HT1080 (cell line): ENCODE data around the gene SLC35F5. TPM values are rescaled to one million over a fixed set of nuclear protein-coding genes. Genes with fewer than 3 reads are reported as not detected.
"Not testable (repeated sequence)": the region's sequence is repeated elsewhere in the genome, so short reads cannot be mapped to it uniquely, and the experiment has no call there.

Experiments
- DNase-seq: peaks from one replicate; pipeline ENCODE4 v3.0.0-alpha.2; 2015; ENCODE audit warnings: low read depth
- total RNA-seq: library from RNA; depleted of rRNA; stranded (reverse); fragments of >200 nt; shearing (Covaris generic); gene quantifications from 2 replicates; pipeline ENCODE4 v1.2.3, GENCODE V29; 2014

SLC35F5 gene
- total RNA-seq, 1 experiment from 2014 or later, result 54.3 TPM

DNA sequence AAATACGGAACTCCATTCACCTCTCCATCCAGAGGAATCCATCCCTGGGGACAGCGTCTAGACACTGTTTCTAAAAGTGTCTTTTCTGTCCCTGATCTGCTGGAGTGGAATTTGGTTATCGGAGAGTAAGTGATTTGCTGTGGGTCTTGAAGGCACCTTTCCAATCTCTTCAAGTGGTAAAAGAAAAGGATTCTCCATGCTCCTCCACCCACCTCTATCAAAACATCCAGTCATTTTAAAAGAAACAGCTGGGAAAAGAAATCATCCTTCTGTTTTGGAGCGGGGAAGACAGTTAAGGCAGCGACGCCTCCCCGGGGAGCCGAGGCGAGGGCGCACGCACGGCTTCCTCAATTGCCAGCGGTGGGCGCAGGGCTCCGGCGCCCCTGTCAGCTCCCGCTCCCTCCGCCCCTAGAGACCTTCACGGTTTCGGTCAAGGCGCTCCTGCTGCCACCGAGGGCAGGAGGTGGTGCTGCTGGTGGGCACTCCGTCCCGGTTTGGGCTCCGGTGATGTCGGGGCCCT lies 547 bp downstream of the SLC35F5 start:
- DNase-seq, result no peak

- DNase-seq, result peak; percentile 13
These were observed 1.2 kb downstream of the SLC35F5 start for GRCh38 chr2:113755035-113755834.

GRCh38 chr2:113754160-113754559 lies 2.3 kb downstream of the SLC35F5 start:
- DNase-seq, result no peak

GRCh38 chr2:113750385-113750784 lies 6.1 kb downstream of the SLC35F5 start:
- no peak for DNase-seq

DNA sequence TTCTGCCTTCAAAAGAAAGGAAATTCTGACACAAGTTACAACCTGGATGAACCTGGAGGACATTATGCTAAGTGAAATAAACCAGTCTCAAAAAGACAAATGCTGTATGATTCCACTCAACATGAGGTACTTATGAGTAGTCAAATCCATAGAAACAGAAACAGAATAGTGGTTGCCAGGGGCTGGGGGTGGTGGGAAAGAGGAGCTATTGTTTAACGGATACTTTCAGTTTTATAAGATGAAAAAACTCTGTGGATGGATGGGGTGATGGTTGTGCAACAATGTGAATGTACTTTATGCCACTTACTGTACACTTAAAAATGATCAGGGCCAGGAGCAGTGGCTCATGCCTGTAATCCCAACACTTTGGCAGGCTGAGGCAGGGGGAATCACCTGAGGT lies 15.4 kb downstream of the SLC35F5 start:
- no peak for DNase-seq

DNA sequence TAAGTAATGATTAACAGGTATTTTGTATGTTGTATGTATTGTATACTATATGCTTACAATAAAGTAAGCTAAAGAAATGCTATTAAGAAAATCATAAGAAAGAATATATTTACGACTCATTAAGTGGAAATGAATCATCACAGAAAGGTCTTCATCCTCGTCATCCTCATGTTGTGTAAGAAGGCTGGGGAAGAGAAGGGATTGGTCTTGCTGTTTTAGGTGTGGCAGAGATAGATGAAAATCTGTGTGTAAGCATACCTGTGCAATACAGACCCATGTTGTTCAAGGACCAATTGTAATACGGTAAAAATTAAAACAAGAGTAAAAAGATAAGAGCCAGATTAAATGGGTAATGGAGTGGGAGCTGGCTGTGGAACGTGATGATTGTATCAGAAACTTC lies 16.6 kb downstream of the SLC35F5 start:
- DNase-seq, result peak; percentile 13

GRCh38 chr2:113734185-113734584 lies 22.3 kb downstream of the SLC35F5 start:
- DNase-seq, result no peak

- no peak for DNase-seq
These were observed 32.4 kb downstream of the SLC35F5 start for GRCh38 chr2:113724010-113724409.

GRCh38 chr2:113723411-113723810 lies 33.0 kb downstream of the SLC35F5 start:
- no peak for DNase-seq

DNA sequence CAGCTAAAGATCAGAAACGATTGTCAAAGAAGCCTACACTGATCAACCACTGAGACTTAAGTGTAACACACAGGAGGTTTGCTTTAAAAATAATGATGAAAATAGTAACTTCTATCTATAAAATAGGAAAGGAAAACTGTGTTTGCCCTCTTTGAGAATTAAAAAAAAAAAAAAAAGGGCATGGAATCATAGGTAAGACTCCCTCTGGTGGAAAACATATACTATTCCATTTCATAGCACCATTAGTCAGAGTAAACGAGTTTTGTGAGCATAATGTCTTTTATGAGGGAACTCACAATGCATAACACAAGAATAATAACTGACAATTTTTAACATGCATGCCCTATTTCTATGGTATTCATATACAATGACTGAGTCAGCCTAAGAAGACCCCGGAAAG lies 36.3 kb downstream of the SLC35F5 start:
- DNase-seq, result peak; percentile 2

- no peak for DNase-seq
These were observed 40.2 kb downstream of the SLC35F5 start for GRCh38 chr2:113716291-113716690.

DNA sequence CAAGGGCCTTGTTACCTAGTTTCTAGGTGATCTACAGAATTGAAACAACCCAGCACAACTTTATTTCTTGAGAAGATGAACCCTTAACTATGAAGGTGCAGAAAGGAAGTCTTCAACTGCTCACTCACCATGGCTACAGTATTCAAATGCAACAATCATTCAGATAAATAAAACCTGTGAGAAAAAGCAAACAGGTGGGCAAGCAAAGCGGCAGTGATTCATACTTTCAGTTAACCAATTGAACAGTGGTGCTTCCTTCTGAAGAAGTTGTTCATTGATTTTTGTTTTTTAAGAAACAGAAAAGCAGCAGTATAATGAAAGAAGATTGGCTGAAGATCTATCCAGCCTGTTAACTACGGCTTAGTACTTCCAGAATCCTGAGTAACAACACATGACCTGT lies 43.5 kb downstream of the SLC35F5 start:
- DNase-seq, result no peak

DNA sequence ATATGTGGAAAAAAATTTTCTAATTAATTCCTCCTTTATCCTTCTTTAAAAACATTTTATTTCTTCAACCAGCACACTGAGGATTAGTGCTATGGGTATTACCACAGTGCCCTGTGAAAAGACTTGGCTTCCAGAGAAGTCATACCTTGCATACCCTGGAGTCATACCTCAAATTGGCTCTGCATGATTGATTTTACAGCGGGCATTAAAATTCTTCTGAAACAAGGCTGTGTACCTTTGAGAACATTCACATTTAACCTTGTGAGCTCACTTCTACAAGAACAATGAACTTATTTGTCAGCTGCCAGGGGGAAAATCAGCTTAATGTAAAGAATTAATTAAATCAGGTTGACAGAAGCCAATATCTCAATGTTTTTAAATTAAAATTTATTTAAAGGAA lies 44.6 kb downstream of the SLC35F5 start:
- DNase-seq, result no peak

DNA sequence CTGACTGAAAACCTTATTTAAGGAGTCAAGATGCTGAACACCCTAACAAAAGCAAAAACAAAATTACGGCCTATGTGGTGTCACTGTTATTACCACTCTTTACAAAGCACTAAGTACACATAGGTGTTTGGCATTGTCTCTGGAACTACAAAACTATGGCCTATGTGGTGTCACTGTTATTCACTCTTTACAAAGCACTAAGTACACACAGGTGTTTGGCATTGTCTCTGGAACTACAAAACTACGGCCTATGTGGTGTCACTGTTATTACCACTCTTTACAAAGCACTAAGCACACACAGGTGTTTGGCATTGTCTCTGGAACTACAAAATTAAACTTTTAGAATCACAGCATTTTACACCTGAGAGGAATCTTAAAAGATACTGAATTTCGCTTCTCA lies 47.4 kb downstream of the SLC35F5 start:
- DNase-seq, result no peak

- DNase-seq, result no peak
These were observed 49.3 kb downstream of the SLC35F5 start for GRCh38 chr2:113707106-113707505.

DNA sequence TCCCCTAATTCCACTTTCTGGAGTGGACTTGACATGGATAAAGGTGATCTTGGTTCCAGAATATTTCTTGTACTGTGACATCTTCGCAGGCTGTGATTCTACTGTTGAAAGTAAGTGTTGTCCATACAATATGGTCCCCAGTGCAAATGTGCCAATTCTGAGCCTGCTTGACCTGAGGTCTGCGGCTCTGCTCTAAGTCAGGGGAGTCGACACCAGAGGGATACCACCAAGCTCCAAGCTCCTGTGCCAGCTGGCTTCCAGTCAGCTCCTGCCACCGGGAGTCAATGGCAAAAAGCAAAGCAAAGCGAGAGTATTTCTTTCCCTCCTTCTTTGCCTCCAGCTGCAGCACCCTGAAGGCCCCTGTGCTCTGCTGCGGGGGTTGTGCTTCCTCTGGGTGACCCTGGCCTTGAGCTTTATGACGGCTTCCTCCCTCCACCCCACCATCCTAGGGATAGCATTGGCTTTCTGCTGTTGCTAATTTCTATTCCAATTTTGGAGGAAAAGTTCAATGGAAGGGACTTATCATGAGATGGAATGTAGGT lies 50.4 kb downstream of the SLC35F5 start:
- no peak for DNase-seq

- DNase-seq, result not testable (repeated sequence)
These were observed 52.0 kb downstream of the SLC35F5 start for GRCh38 chr2:113704300-113704993.

DNA sequence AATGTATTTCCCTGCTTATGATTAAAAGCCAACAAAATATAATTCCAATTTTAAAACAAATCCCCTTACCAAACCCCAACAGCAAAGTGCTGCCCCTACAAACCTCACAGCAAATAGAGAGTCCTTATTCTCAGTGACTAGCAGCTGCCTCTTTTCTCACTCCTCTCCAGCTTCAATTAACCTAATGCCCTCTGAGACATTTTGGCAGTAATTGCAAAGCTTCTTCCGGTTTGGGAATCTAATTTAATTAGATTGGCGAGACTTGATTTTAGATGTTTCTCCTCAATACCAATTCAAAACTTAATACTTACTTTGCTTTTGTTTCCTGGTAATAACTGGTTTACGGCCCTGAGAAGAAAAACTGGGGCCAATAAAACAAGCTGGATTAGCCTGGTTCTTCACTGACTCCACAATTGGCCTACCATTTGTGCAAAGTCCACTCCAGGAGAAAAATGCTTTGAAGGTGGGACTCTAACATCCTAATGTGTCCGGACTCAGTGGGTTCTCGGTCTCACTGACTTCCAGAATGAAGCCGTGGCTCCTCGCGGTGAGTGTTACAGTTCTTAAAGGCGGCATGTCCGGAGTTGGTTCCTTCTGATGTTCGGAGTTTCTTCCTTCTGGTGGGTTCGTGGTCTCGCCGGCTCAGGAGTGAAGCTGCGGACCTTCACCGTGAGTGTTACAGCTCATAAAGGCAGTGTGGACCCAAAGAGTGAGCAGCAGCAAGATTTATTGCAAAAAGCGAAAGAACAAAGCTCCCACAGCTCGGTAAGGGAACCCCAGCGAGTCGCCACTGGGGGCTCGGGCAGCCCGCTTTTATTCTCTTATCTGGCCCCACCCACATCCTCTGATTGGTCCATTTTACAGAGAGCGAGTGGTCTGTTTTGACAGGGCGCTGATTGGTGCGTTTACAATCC lies 52.8 kb downstream of the SLC35F5 start:
- DNase-seq, result no peak

DNA sequence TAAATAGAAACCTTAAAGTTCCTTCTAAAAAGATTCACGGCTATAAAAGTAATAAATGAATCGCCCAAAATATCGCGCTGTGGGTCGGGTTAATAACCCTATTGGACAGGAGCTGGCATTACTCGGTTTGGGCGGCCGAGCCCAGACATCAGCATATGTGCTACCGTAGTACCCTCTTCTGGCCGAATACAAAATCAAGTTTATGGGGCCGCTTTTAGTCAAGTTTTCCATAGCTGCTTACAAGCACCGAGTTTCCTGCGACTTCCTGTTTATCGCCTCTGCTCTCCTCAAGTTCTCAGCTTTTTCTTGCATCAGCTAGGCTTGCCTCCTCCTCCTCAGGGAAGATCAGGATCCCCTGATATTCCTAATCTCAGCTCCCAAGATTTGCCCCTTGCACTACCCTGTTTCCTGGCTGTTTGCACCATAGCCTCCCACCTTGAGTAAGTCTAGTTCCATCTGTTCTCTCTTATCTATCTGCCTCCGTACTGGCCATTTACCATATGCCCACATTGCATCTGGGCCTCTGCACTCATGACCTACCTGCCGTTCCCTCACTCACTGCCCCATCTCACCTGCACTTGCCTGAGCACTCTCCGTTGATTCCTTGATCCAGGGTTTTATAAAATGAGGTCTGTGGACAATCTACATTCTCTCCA lies 56.1 kb downstream of the SLC35F5 start:
- no peak for DNase-seq

- DNase-seq, result no peak
These were observed 57.5 kb downstream of the SLC35F5 start for GRCh38 chr2:113698892-113699447.
